ENCODE data around the gene MOB4.
"Not testable (repeated sequence)": the region's sequence is repeated elsewhere in the genome, so short reads cannot be mapped to it uniquely, and the experiment has no call there.

Gene MOB4

DNA sequence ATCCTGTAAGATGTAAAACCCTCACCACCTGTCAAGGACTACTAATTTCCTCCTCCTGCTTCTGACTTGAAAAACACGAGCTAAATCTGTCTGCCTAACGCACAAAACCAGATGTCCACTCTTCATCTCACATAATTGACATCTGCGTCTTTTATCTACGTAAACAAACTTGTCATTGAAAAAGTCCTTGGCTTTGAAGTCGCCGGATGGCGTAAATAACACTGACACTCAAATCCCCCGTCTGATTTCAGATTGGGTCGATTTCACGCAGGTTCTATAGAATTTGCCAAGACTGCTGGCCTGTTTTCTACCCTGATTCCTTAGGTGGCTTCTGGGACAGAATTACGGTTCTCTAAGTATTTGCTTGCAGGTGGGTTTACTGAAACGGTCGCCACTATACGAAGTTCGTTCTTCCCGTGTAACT is 539 bp upstream of the MOB4 start:
- DNase-seq: no peak

DNA sequence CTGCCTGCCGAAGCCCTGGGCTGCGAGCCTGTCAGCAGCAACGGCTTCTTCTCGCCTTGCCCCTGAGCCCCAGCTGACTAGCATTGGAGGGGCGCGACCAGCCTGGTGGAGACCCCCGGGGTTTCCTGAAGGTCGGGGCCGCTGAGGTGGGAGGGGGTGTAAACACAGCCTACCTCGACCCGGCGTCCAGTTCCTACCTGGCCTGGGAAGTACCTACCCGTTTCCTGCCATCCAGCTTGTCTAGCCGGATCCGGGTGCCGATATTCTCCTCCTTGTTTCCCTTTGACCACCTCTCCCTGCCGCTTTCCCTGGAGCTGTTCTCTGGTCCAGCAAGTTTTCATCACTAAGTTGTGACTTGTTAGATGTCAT is 511 bp downstream of the MOB4 start:
- DNase-seq: no peak

DNA sequence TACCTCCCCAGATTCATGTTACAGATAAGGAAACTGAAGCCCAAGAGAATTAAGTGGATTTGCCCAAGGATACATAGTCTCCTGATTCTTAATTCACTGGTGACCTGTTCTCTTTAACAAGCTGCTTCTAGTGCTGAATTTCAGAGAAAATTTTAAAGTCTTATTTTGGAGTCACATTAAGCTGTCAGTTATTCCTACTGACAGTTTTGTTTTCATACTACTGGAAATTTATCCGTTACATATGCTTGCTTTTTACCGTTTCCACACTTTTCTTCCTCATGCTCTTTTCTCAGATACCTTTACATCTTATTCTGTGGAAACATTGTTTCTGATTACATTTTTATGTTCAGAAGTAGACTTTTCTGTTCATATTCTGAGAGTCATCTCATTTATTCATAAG is 1.3 kb downstream of the MOB4 start:
- no peak for DNase-seq

DNA sequence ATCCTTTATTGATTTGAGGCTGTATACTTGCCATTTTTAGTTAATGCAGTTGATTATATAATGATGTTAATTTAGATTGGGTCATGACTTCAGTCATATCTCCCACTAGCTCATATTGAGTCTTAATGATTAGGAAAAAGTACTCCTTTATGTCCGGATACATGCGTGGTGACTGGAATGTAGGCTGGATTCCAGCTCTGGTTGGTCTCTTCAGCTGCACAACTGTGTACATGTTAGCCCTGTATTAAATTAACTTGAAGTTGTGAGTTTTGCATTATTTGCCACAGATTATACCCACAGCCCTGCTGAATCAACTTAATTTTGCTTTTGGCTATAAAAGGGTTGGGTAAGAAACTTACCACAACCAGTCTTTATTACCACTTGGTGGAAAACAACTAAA is 22.5 kb downstream of the MOB4 start:
- DNase-seq: no peak

DNA sequence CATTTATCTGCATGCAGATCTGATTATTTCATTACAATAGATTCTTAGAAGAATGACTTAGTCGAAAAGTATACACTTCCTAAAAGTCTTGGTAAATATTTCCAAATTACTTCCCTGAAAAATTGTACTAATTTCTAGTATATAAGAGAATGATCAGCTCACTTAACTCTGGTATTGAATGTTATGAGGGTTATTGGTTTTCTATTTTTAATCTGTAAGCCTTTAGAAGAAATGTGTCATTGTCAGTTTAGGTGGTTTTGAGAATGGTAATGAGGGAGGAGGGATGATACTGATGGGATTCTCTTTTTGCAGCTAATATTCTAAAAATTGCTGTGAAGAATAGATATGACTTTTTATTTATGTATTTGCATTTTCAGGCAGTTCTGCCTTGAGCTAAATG is 23.9 kb downstream of the MOB4 start:
- DNase-seq: no peak

DNA sequence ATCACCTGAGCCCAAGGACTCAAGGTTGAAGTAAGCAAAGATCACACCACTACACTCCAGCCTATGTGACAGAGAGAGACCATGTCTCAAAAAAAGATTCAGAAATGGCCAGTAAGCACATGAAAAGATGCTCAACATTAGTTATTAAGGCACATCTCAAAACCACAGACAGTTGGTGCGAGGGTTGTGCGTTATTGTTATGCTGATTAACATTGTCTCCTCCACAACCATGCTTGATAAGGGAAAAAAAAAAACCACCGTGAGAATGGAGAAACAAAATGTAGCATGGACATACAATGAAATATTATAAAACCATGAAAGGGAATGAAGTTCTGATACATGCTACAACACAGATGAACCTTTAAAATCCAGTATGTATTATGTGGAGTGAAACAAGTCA is 27.3 kb downstream of the MOB4 start:
- DNase-seq: no peak

DNA sequence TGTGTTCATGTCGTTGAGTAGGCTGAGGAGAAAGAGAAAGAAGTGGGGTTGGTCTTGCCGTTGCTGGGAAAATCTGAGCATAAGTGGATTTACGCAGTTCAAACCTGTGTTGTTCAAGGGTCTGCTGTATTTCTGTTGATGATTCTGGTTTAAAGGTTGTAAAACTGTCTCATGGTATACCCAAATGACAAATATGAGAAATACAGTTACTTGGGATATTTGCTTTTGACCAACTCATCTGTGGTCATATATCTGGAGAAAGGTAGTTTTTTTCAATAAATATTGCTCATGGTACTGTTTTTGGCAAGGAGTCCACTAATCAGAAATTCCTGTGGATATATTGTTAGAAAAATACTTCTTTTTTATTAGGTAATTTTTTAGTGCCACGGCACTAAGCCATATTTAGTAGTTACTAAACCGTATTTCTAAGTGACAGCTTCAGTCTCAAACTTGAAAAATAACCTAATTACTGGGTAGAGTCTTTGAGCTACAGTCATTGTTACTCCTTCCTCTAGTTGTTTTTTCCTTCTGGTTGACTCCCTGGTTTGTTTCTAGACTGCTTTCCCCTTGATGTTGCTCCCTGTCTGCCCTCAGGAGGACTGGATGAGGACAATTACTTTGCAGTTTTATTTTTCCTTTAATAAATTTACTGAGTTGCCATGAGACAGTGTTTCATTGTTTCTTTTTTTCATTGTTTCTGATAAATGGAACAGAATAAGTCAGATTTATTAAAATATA is 31.5 kb downstream of the MOB4 start:
- no peak for DNase-seq

DNA sequence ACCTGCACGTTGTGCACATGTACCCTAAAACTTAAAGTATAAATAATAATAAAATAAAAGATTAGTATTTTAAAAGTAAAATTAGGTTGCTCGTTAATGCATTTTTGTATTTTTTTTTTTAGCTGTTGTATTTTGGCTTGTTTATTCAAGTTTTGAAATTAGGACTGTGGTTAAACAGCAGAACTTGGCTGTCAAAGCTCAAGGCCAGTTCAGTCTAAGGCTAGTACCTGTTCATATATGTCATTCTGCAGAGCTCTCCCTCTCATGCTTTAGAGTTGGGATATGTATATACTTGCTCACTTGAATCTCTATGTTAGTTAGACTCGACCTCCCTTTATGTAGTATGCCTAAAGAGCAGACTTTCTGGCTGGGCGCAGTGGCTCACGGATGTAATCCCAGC is 32.7 kb downstream of the MOB4 start:
- no peak for DNase-seq

DNA sequence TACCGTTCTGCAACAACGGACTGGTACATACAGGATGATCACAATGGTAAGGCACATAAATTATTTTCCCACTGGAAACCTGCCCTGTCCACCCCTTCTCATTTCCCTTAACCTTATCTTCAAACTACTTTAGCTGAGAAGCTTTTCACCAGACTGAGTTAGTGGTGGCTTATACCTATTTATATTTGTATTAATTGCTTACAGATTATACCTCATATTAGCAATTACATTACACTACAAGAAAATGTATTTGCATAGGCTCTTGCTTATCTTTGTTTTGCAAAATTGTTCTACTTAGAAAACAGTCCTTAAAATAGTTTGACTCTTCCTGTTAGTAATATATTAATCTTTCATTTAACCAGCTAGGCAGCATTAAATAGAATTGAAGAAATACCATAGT is 35.4 kb downstream of the MOB4 start:
- not testable (repeated sequence) for DNase-seq

DNA sequence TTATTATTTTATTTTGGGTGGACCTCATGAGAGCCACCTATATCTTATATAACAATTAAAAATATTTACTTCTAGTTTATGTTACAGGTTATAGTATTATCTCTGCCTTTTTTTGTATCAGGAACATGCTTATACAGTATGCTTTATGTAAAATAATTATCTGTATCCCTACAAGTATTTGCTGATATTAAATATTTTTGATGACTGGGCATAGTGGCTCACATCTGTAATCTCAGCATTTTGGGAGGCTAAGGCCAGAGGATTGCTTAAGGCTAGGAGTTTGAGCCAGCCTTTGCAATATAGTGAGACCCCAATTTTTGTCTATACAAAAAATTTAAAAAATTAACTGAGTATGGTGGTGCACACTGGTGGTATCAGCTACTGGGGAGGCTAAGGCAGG is 39.6 kb downstream of the MOB4 start:
- no peak for DNase-seq

DNA sequence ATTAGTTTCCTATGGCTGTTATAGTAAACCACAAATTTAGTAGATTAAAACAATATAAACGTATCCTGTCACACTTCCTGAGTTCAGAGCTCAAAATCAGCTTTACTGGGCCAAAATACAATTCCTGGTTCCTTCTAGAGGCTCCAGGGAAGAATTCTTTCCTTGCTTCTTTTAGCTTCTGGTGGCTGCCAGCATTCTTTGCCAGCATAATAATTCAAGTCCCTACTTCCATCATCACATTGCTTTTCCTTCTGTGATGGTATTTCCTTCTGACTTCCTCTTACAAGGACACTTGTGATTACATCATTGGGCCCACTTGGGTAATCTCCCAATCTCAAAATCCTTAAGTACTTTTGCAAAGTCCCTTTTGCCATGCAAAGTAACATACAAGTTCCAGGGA is 40.6 kb downstream of the MOB4 start:
- DNase-seq: no peak

DNA sequence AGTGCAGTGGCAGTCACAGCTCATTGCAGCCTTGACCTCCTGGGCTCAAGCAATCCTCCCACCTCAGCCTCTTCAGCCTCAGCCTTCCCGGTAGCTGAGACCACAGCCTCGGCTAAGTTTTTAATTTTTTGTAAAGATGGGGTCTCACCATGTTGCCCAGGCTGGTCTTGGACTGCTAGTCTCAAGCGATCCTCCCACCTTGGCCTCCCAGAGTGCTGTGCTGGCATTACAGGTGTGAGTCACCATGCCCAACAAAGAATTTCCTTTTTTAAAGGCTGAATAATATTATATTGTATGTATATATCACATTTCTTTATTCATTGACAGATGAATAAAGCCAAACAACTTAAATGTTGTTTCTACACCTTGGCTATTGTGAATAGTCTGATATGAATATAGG is 42.5 kb downstream of the MOB4 start:
- DNase-seq: no peak

DNA sequence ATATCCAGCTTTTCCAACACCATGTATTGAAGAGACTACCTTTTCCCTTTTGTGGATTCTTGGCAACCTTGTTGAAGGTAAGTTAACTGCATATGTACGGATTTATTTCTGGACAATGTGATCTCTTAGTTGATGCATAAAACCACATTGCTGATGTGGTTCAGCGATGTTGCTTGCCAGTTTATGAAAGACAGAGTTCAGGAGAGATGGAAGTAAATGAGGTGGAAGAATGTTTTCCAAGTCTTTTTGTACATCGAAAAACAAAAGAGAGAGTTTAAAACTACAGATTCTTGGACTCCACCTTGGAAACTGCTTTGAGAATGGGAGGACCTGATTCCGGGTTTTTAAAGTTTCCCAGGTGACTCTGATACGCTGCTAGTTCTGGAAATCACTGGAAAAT is 43.8 kb downstream of the MOB4 start:
- DNase-seq: no peak

DNA sequence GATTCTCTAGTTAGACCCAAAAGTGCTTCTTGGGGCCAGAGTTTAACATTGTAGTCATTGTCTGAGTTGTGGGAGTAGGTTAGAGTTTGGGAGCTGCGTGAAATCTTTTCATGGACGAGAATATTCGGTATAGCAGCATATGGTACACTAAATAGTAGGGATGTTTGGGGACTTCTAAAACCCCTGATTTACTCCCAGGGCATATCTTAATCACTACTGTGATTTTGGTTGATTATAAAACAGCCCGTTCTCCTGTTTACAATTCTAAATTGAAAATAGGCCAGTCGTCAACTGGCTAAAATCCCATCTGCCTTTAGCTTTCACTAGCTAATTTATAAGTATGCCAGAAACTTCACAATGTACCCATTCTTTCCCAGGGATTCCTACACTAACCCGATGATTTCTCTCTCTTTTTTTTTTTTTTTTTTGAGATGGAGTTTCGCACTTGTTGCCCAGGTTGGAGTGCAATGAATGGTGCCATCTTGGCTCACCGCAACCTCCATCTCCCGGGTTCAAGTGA is 44.3 kb downstream of the MOB4 start:
- no peak for DNase-seq

DNA sequence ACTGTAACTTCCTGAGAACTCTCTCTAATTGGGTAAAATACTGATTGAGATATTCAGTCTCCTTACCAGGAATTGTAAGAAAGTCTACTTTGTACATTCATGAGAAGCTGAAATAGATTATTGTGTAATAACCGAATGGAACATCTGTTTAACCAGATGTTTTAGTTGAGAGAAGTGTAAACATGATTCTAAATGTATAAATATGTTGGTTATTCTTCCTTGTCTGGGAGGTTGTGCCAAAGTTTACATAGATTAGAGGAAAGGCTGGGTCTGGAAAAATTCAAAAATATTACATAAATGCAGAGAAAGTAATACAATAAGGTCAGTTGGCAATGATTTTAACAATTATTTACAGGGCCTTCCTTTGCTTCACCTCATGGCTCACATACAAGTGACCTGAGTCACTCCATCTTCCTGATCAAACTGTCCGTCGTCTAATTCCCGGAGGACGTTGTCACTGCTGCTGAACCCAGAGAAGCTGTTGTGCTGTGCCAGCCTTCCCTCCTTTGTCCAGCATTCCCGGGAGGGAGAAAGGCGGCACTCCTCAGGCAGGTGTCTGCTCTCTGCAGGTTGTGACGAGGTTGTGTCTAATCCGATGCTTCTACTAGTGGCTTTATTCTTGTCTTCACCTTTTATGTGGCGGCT is 55.9 kb downstream of the MOB4 start:
- DNase-seq: no peak

DNA sequence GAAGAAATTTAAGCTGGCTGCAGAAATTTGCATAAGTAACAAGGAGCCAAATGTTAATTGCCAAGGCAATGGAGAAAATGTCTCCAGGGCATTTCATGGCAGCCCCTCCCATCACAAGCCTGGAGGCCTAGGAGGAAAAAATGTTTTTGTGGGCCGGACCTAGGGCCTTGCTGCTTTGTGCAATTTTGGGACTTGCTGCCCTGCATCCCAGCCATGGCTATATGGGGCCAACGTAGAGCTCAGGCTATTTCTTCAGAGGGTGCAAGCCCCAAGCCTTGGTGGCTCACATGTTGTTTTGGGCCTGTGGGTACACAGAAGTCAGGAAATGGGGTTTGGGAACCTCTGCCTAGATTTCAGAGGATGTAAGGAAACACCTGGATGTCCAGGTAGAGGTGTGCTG is 57.7 kb downstream of the MOB4 start:
- no peak for DNase-seq

DNA sequence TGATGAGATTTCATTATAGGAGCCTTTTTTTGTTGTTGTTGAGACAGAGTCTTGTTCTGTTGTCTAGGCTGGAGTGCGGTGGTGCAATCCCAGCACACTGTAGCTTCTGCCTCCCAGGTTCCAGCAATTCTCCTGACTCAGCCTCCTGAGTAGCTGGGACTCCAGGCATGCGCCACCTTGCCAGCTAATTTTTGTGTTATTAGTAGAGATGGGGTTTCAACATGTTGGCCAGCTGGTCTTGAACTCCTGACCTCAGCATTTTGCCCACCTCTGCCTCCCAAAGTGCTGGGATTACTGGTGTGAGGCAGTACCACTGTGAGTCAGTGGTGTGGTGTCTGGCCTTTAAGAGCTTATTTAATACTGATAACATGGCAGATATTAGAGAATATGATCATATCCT is 60.1 kb downstream of the MOB4 start:
- DNase-seq: no peak

DNA sequence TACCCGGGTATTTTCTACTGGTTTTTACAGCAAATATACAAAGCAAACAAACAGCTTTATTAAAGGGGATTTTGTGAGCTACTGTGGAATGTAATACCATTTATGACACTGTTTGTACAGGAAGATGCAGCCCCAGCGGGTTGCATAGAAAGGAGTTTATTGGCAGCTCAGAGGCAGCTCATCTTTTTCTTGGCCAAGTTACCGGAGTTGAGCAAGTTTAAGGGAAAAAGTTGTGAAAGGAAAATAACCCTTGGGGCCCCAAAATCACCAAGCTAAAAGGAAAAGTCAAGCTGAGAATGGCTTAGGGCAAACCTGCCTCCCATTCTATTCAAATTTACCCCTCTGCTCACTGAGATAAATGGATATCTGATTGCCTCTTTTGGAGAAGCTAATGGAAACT is 60.8 kb downstream of the MOB4 start:
- no peak for DNase-seq

DNA sequence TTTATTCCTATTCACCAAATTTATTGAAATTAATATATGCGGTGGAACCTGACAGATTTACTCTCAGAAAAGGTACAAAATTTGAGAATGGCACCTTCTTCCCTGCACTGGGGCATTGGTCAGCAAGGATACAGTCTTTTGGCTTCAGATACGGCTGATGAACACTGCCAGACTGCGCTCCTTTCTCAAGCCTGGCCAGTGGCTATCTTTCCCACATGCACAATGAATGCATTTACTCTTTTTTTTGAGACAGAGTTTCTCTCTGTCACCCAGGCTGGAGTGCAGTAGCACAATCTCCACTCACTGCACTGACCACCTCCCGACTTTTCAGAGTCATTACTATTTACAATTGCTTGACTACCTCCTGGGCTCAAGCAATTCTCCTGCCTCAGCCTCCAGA is 61.6 kb downstream of the MOB4 start:
- DNase-seq: no peak

DNA sequence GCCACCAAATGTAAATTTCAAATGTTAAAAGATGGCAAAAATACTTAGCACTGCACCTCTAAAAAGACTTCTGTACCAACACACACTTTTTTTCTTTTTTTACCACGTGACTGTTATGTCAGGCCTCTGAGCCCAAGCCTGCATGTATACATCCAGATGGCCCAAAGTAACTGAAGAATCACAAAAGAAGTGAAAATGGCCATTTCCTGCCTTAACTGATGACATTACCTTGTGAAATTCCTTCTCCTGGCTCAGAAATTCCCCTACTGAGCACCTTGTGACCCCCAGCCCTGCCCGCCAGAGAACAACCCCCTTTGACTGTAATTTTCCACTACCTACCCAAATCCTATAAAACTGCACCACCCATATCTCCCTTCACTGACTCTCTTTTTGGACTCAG is 62.4 kb downstream of the MOB4 start:
- DNase-seq: not testable (repeated sequence)

DNA sequence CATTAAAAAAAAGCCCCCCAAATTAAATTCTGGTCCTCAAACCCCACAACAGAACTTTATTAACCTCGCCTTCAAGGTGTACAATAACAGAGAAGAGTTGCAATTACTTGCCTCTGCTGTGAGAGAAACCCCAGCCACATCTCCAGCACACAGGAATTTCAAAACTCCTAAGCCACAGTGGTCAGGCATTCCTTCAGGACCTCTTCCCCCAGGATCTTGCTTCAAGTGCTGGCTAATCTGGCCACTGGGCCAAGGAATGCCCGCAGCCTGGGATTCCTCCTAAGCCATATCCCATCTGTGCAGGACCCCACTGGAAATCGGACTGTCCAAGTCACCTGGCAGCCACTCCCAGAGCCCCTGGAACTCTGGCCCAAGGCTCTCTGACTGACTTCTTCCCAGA is 64.3 kb downstream of the MOB4 start:
- not testable (repeated sequence) for DNase-seq

DNA sequence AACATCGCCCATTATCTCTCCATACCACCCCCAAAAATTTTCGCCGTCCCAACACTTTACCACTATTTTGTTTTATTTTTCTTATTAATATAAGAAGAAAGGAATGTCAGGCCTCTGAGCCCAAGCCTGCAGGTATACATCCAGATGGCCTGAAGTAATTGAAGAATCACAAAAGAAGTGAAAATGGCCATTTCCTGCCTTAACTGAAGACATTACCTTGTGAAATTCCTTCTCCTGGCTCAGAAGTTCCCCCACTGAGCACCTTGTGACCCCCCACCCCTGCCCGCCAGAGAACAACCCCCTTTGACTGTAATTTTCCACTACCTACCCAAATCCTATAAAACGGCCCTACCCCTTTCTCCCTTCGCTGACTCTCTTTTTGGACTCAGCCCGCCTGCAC is 71.4 kb downstream of the MOB4 start:
- DNase-seq: not testable (repeated sequence)

DNA sequence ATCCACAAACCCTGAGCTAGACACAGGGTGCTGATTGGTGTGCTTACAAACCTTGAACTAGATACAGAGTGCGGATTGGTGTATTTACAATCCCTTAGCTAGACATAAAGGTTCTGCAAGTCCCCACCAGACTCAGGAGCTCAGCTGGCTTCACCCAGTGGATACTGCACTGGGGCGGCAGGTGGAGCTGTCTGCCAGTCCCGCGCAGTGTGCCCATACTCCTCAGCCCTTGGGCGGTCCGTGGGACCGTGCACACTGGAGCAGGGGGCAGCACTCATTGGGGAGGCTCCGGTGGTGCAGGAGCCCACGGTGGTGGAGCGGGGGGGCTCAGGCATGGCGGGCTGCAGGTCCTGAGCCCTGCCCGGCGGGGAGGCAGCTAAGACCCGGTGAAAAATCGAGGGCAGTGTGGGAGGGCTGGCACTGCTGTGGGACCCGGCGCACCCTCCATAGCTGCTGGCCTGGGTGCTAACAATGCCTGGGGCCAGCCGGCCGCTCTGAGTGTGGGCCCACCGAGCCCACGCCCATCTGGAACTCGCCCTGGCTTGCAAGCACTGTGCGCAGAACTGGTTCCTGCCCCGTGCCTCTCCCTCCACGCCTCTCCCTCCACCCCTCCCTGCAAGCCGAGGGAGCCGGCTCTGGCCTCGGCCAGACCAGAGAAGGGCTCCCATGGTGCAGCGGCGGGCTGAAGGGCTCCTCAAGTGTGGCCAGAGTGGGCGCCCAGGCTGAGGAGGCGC is 75.6 kb downstream of the MOB4 start:
- DNase-seq: no peak

DNA sequence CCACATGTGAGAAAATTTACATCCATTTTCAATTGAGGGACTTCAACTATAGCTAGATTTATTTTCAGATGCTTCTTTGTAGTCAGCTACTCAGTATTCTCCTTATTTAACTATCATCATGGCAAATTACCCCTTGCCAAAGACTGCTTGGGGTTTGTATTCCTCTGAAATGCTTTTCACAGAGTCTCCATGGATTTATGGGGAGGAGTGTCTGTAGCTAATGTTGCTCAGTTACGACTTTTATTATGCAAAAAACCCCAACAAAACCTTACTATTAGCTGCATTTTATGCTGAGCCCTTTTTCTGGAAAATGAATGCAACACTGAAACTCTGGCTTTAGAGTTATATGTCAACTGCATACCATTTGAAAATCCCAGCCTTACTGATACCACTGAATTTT is 80.9 kb downstream of the MOB4 start:
- no peak for DNase-seq

Measured in effector CD4-positive, alpha-beta T cell (primary cell).